Measurements from ENCODE around the gene RNF8.

DNA sequence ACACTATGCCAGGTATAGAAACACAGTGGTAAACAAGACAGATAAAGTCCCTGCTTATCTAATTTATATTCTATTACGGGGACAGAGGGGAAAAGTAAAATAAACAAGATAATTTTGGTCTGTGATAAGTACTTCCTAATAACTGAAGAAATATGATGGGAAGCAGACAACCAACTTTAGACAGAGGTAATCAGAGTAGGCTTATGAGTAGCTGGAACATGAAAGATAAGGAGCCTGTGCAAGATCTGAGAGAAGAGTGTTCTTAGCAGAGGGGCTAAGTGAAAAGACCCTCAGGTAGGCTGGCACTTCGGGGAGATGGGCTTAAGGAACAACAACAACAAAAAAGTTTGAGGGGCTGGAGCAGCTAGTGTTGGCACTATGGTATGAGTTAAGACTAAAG is 4.1 kb downstream of the RNF8 start:
- TF ChIP-seq CTCF (IDR thresholded peaks at IDR 0.05) (no peak), POLR2A (IDR thresholded peaks at IDR 0.05) (no peak)

Measured in testis (tissue), 2 donors.